Epithelial cell of proximal tubule (primary cell): Measurements from ENCODE around the gene PEF1. TPM values are rescaled to one million over a fixed set of nuclear protein-coding genes. Genes with fewer than 3 reads are reported as not detected.

Source experiments
- DNase-seq: peaks from one replicate; pipeline ENCODE4 v3.0.0-alpha.2; 2011; ENCODE audit warnings: low read depth
- H3K4me3 ChIP-seq: 2 replicates; pipeline ENCODE4 v1.5.1; 2011; ENCODE audit warnings: low read depth, mild to moderate bottlenecking, low read length
- CTCF ChIP-seq: conservative IDR thresholded peaks from 2 replicates; pipeline ENCODE4 v1.5.1; 2012; ENCODE audit warnings: low read depth, mild to moderate bottlenecking, low read length
- total RNA-seq: library from RNA; depleted of rRNA; stranded (reverse); fragments of >200 nt; gene quantifications from 2 replicates; pipeline ENCODE4 v1.2.3, GENCODE V29; 2015

PEF1 gene
- total RNA-seq, 1 donor from 2014 or later, result 71.7 TPM

GRCh38 chr1:31668303-31668883, 23.7 kb upstream of the PEF1 start:
- no peak overlapping the region for H3K4me3 ChIP-seq
- DNase-seq, result no peak
- TF ChIP-seq CTCF, result no peak

GRCh38 chr1:31667065-31667785, 22.5 kb upstream of the PEF1 start:
- DNase-seq, result no peak
- H3K4me3 ChIP-seq, result no peak overlapping the region
- TF ChIP-seq CTCF, result no peak

GRCh38 chr1:31666263-31666963, 21.7 kb upstream of the PEF1 start:
- DNase-seq, result no peak
- TF ChIP-seq CTCF, result no peak
- H3K4me3 ChIP-seq, result no peak overlapping the region

- no peak for TF ChIP-seq CTCF
- H3K4me3 ChIP-seq, result no peak overlapping the region
- no peak for DNase-seq
Observed at GRCh38 chr1:31665234-31665878, 20.7 kb upstream of the PEF1 start.

- no peak for DNase-seq
- H3K4me3 ChIP-seq, result no peak overlapping the region
- no peak for TF ChIP-seq CTCF
Observed at GRCh38 chr1:31664528-31664927, 19.9 kb upstream of the PEF1 start.

- no peak overlapping the region for H3K4me3 ChIP-seq
- no peak for DNase-seq
- peak; percentile 88 for TF ChIP-seq CTCF
Observed at GRCh38 chr1:31663622-31664452, 19.2 kb upstream of the PEF1 start.
